Progenitor cell of endocrine pancreas (in vitro differentiated cells): Measurements from ENCODE around the gene FSTL4. TPM values are rescaled to one million over a fixed set of nuclear protein-coding genes. Genes with fewer than 3 reads are reported as not detected.

Experiments
- DNase-seq: peaks from one replicate; pipeline ENCODE4 v3.0.0; 2021; ENCODE audit warnings: low spot score; ENCODE audit not compliant: unreplicated experiment
- H3K27ac Mint-ChIP-seq: 2 replicates; pipeline ENCODE4 v1.8.0; 2021; ENCODE audit warnings: mild to moderate bottlenecking, moderate library complexity, mixed read lengths
- H3K27me3 Mint-ChIP-seq: 2 replicates; pipeline ENCODE4 v1.8.0; 2021; ENCODE audit warnings: mixed read lengths
- H3K36me3 Mint-ChIP-seq: 2 replicates; pipeline ENCODE4 v1.8.0; 2022; ENCODE audit warnings: mixed read lengths; ENCODE audit not compliant: insufficient read depth
- H3K4me1 Mint-ChIP-seq: 2 replicates; pipeline ENCODE4 v1.8.0; 2021; ENCODE audit warnings: low read depth, mixed read lengths
- H3K4me3 Mint-ChIP-seq: 2 replicates; pipeline ENCODE4 v1.8.0; 2021; ENCODE audit warnings: low read depth, mild to moderate bottlenecking, moderate library complexity, mixed read lengths
- H3K9me3 Mint-ChIP-seq: 2 replicates; pipeline ENCODE4 v1.8.0; 2021; ENCODE audit warnings: low read depth, mixed read lengths
- CTCF ChIP-seq: fragments of 200-600 bp; sonication (generic); IDR thresholded peaks from one replicate; pipeline ENCODE4 v1.5.0; 2021; ENCODE audit warnings: antibody characterized with exemption, mild to moderate bottlenecking; ENCODE audit not compliant: unreplicated experiment
- total RNA-seq: library from RNA; stranded (reverse); gene quantifications from 2 replicates; pipeline ENCODE4 v1.2.1, GENCODE V29; 2021

The FSTL4 gene
- total RNA-seq, 1 donor from 2014 or later = 2.4 TPM

GRCh38 chr5:133472829-133473228 is 139.5 kb downstream of the FSTL4 start:
- no peaks in the 10 kb centered on the region for H3K9me3 Mint-ChIP-seq
- no peak for DNase-seq
- no peak overlapping the region for H3K4me3 Mint-ChIP-seq
- H3K4me1 Mint-ChIP-seq = peaks cover 5% of the 10 kb centered on the region
- no peak overlapping the region for H3K27ac Mint-ChIP-seq
- TF ChIP-seq CTCF = no peak
- H3K36me3 Mint-ChIP-seq = no peaks in the 10 kb centered on the region
- peaks cover 28% of the 10 kb centered on the region for H3K27me3 Mint-ChIP-seq

- Mint-ChIP-seq H3K4me3 (no peak overlapping the region), H3K27ac (no peak overlapping the region), H3K9me3 (no peaks in the 10 kb centered on the region), H3K36me3 (no peaks in the 10 kb centered on the region), H3K27me3 (peaks cover 28% of the 10 kb centered on the region), H3K4me1 (peaks cover 2% of the 10 kb centered on the region)
- no peak for TF ChIP-seq CTCF
- DNase-seq = no peak
Measured at GRCh38 chr5:133471699-133472098, 140.6 kb downstream of the FSTL4 start.

GRCh38 chr5:133470841-133471240 is 141.5 kb downstream of the FSTL4 start:
- no peak overlapping the region for H3K27ac Mint-ChIP-seq
- no peaks in the 10 kb centered on the region for H3K9me3 Mint-ChIP-seq
- peaks cover 2% of the 10 kb centered on the region for H3K4me1 Mint-ChIP-seq
- H3K36me3 Mint-ChIP-seq = no peaks in the 10 kb centered on the region
- H3K27me3 Mint-ChIP-seq = peaks cover 27% of the 10 kb centered on the region
- no peak overlapping the region for H3K4me3 Mint-ChIP-seq
- TF ChIP-seq CTCF = no peak
- DNase-seq = no peak

GRCh38 chr5:133469846-133470245 is 142.5 kb downstream of the FSTL4 start:
- no peak for TF ChIP-seq CTCF
- peaks cover 20% of the 10 kb centered on the region for H3K27me3 Mint-ChIP-seq
- H3K27ac Mint-ChIP-seq = no peak overlapping the region

GRCh38 chr5:133469252-133469651 is 143.1 kb downstream of the FSTL4 start:
- H3K9me3 Mint-ChIP-seq = no peaks in the 10 kb centered on the region
- no peak overlapping the region for H3K4me3 Mint-ChIP-seq
- H3K36me3 Mint-ChIP-seq = no peaks in the 10 kb centered on the region
- H3K27ac Mint-ChIP-seq = no peak overlapping the region
- TF ChIP-seq CTCF = no peak
- H3K27me3 Mint-ChIP-seq = peaks cover 16% of the 10 kb centered on the region
- DNase-seq = no peak
- H3K4me1 Mint-ChIP-seq = peaks cover 4% of the 10 kb centered on the region

More at GRCh38 chr5:133469846-133470245, 142.5 kb downstream of the FSTL4 start:
- Mint-ChIP-seq H3K9me3 (no peaks in the 10 kb centered on the region), H3K4me1 (peaks cover 3% of the 10 kb centered on the region), H3K4me3 (no peak overlapping the region), H3K36me3 (no peaks in the 10 kb centered on the region)
- no peak for DNase-seq
